ENCODE results near the gene KNCN. TPM values are rescaled to one million over a fixed set of nuclear protein-coding genes. Genes with fewer than 3 reads are reported as not detected.

KNCN gene
- total RNA-seq, 1 experiment from 2014 or later, result not detected

- no peak overlapping the region for H3T11ph ChIP-seq (ENCODE audit: low read length)
- no peak overlapping the region for H3K27ac Mint-ChIP-seq
- no peaks in the 10 kb centered on the region for H3K79me1 ChIP-seq (ENCODE audit: insufficient read depth, low read depth, low read length, poor library complexity, severe bottlenecking)
- WGBS (ENCODE audit: extremely low coverage, insufficient read length, low lambda C conversion rate), result no CpG with 5 or more reads among the region's 2 CpGs
- no peaks in the 10 kb centered on the region for H3K9me3 ChIP-seq (ENCODE audit: control insufficient read depth, low read depth, low read length)
- no peak overlapping the region for H4K8ac ChIP-seq (replicated peaks; ENCODE audit: insufficient read length, low read depth, low read length)
- H3K4me2 ChIP-seq (ENCODE audit: insufficient read depth, insufficient read length, low read length), result no peak overlapping the region
- no peak overlapping the region for H2BK15ac ChIP-seq (ENCODE audit: low read depth, low read length)
- no peaks in the 10 kb centered on the region; a peak in 1 of 5 replicates for H3K9me3 Mint-ChIP-seq
- peaks cover 1% of the 10 kb centered on the region for H3K23me2 ChIP-seq (ENCODE audit: insufficient read length, low read depth, low read length, poor library complexity, severe bottlenecking)
- H3K4me3 Mint-ChIP-seq, result no peak overlapping the region
- H4K91ac ChIP-seq (ENCODE audit: insufficient read length, low read depth, low read length), result no peak overlapping the region
- no peak overlapping the region for H2BK5ac ChIP-seq (ENCODE audit: insufficient read length, low read length)
- no peak overlapping the region for H3K23ac ChIP-seq (ENCODE audit: insufficient read length, low read depth, low read length)
- no peak overlapping the region for H2BK20ac ChIP-seq (ENCODE audit: low read depth, low read length, poor library complexity, severe bottlenecking)
- H3K4ac ChIP-seq (ENCODE audit: low read depth, low read length), result no peak overlapping the region
- H3K4me1 ChIP-seq (ENCODE audit: insufficient read depth, low read length), result no peaks in the 10 kb centered on the region; the same call in 1 of the 2 replicates
- peaks cover 47% of the 10 kb centered on the region for H3K27me3 ChIP-seq (ENCODE audit: insufficient read depth, low read length)
- H3K14ac ChIP-seq (ENCODE audit: insufficient read depth, low read length), result no peak overlapping the region
- DNase-seq, result no peak
- H3K27me3 Mint-ChIP-seq (ENCODE audit: low read depth), result peaks cover 88% of the 10 kb centered on the region
- H2BK12ac ChIP-seq (ENCODE audit: insufficient read length, low read depth, low read length), result no peak overlapping the region
- H3K56ac ChIP-seq (ENCODE audit: insufficient read length, low read depth, low read length), result no peak overlapping the region
- H2AK5ac ChIP-seq (ENCODE audit: insufficient read length, low read length), result no peak overlapping the region
- peaks cover 27 to 47% of the 10 kb centered on the region in 2 experiments for H3K4me1 Mint-ChIP-seq
- H4K5ac ChIP-seq (ENCODE audit: insufficient read length, low read depth, low read length), result no peak overlapping the region
- no peak overlapping the region for H2AFZ ChIP-seq (ENCODE audit: low read length)
- H4K20me1 ChIP-seq (ENCODE audit: control insufficient read depth, insufficient read depth, insufficient read length), result no peaks in the 10 kb centered on the region
- H3K79me2 ChIP-seq (ENCODE audit: insufficient read depth, low read length), result no peaks in the 10 kb centered on the region
- no peak overlapping the region for H3K9ac ChIP-seq (ENCODE audit: extremely low read depth, insufficient read length, low read length)
- H3K18ac ChIP-seq (ENCODE audit: insufficient read length, low read depth, low read length), result no peak overlapping the region
- no peaks in the 10 kb centered on the region for H3K36me3 Mint-ChIP-seq (ENCODE audit: insufficient read depth in 1 of 3, low read depth in 3 of 3)
- TF ChIP-seq CTCF (conservative IDR thresholded peaks at IDR 0.05), result no peak
- no peak overlapping the region for H3K27ac ChIP-seq (ENCODE audit: insufficient read length, low read depth, low read length)
- H2BK120ac ChIP-seq (ENCODE audit: low read depth, low read length, poor library complexity, severe bottlenecking), result no peak overlapping the region
Observed at GRCh38 chr1:46495778-46496177, 55.7 kb downstream of the KNCN start.

Other genes starting within 250 kb of the KNCN start
- gene LRRC41, start 248.0 kb downstream of the KNCN start, total RNA-seq (2021), result 59.4 and 62.6 TPM in 2 replicates
- 502 and 508 TPM in 2 replicates for gene UQCRH, start 247.9 kb downstream of the KNCN start, total RNA-seq (2021)
- 17.5 and 20.4 TPM in 2 replicates for gene NSUN4, start 210.8 kb downstream of the KNCN start, total RNA-seq (2021)
- 18.9 and 23.4 TPM in 2 replicates for gene FAAH, start 157.3 kb downstream of the KNCN start, total RNA-seq (2021)
- gene DMBX1, start 61.8 kb downstream of the KNCN start, total RNA-seq (2021), result 2.3 and 2.5 TPM in 2 replicates
- 12.9 and 13.4 TPM in 2 replicates for gene MKNK1, start 52.6 kb upstream of the KNCN start, total RNA-seq (2021)
- 3.2 and 4.1 TPM in 2 replicates for gene MOB3C, start 65.2 kb upstream of the KNCN start, total RNA-seq (2021)
- gene ATPAF1, start 116.7 kb upstream of the KNCN start, total RNA-seq (2021), result 57.3 and 59.6 TPM in 2 replicates
- gene TEX38, start 120.2 kb upstream of the KNCN start, total RNA-seq (2021), result not detected in 2 replicates
- 41.6 and 42.2 TPM in 2 replicates for gene EFCAB14, start 167.5 kb upstream of the KNCN start, total RNA-seq (2021)
- gene CYP4B1, start 247.4 kb upstream of the KNCN start, total RNA-seq (2021), result not detected in 2 replicates